PC-3 (cell line): ENCODE measurements around the gene ZDHHC5. TPM values are rescaled to one million over a fixed set of nuclear protein-coding genes. Genes with fewer than 3 reads are reported as not detected.
"Not testable (repeated sequence)": the region's sequence is repeated elsewhere in the genome, so short reads cannot be mapped to it uniquely, and the experiment has no call there.

Experiments used
- ATAC-seq: fragments of 200-7000 bp; cut with Tn5 transposase; 2 replicates; pipeline ENCODE4 v1.9.1; 2020; ENCODE audit warnings: mild to moderate bottlenecking, moderate library complexity
- BruUV-seq: library from RNA; stranded (reverse); fragments of 400-500 nt; replicated peaks from 2 replicates; lab custom pipeline; 2021; lab: Mats Ljungman, UMichigan
- CTCF ChIA-PET: fragments of 300-600 bp; sonication (Branson Sonifier 250); formaldehyde crosslinking; loops from one replicate; lab custom pipeline; 2022; ENCODE audit warnings: antibody characterized with exemption; lab: Charles Lee
- POLR2A ChIA-PET: fragments of 300-600 bp; sonication (Branson Sonifier 250); formaldehyde crosslinking; loops from one replicate; lab custom pipeline; 2022; ENCODE audit warnings: antibody characterized with exemption; ENCODE audit not compliant: unreplicated experiment; lab: Charles Lee
- DNase-seq: peaks from one replicate; pipeline ENCODE4 v3.0.0-alpha.2; 2015
- H2AFZ ChIP-seq: fragments of 300-600 bp; sonication (generic); 2 replicates; pipeline ENCODE4 v1.6.0; 2016; ENCODE audit warnings: antibody characterized with exemption, low read length
- H3F3A ChIP-seq: fragments of 300-600 bp; sonication (generic); one replicate; pipeline ENCODE4 v1.6.0; 2017; ENCODE audit warnings: antibody characterized with exemption, low read length, control low read depth, mild to moderate bottlenecking; ENCODE audit not compliant: unreplicated experiment
- H3K27ac ChIP-seq: fragments of 300-600 bp; sonication (generic); 2 replicates; pipeline ENCODE4 v1.5.1; 2016; ENCODE audit warnings: mild to moderate bottlenecking, low read length
- H3K27me3 ChIP-seq: fragments of 300-600 bp; sonication (generic); 2 replicates; pipeline ENCODE4 v1.6.1; 2016; ENCODE audit warnings: low read length, mixed read lengths
- H3K36me3 ChIP-seq: fragments of 300-600 bp; sonication (generic); 2 replicates; pipeline ENCODE4 v1.6.1; 2016; ENCODE audit warnings: low read depth, mixed run types, low read length, mixed read lengths
- H3K4me1 ChIP-seq: fragments of 300-600 bp; sonication (generic); 2 replicates; pipeline ENCODE4 v1.5.1; 2016; ENCODE audit warnings: low read length; ENCODE audit not compliant: insufficient read depth
- H3K4me2 ChIP-seq: fragments of 300-600 bp; sonication (generic); 2 replicates; pipeline ENCODE4 v1.6.0; 2016; ENCODE audit warnings: low read length
- H3K4me3 ChIP-seq: fragments of 300-600 bp; sonication (generic); 2 replicates; pipeline ENCODE4 v1.5.1; 2016; ENCODE audit warnings: mild to moderate bottlenecking, low read length, mixed read lengths
- H3K79me2 ChIP-seq: fragments of 300-600 bp; sonication (generic); 2 replicates; pipeline ENCODE4 v1.6.1; 2017; ENCODE audit warnings: low read length, mixed read lengths
- H3K9ac ChIP-seq: fragments of 300-600 bp; sonication (generic); 2 replicates; pipeline ENCODE4 v1.6.0; 2016; ENCODE audit warnings: mild to moderate bottlenecking, low read length
- H3K9me2 ChIP-seq: fragments of 300-600 bp; sonication (generic); replicated peaks from 2 replicates; pipeline ENCODE4 v1.6.1; 2016; ENCODE audit warnings: mixed run types, low read length, mixed read lengths
- H3K9me3 ChIP-seq: fragments of 300-600 bp; sonication (generic); 2 replicates; pipeline ENCODE4 v1.6.1; 2016; ENCODE audit warnings: low read length, mixed read lengths
- H4K20me1 ChIP-seq: fragments of 300-600 bp; sonication (generic); 2 replicates; pipeline ENCODE4 v1.6.1; 2016; ENCODE audit warnings: low read length, mixed read lengths
- CTCF ChIP-seq: fragments of 300-600 bp; sonication (generic); conservative IDR thresholded peaks from 2 replicates; pipeline ENCODE4 v1.5.1; 2017; ENCODE audit warnings: antibody characterized with exemption, low read depth, mild to moderate bottlenecking, low read length
- EZH2 ChIP-seq: fragments of 300-600 bp; sonication (generic); IDR thresholded peaks from one replicate; pipeline ENCODE4 v1.6.1; 2017; ENCODE audit warnings: antibody characterized with exemption, mild to moderate bottlenecking, low read length; ENCODE audit not compliant: unreplicated experiment
- EZH2phosphoT487 ChIP-seq: fragments of 300-600 bp; sonication (generic); IDR thresholded peaks from 2 replicates; pipeline ENCODE4 v1.6.1; 2018; ENCODE audit warnings: mild to moderate bottlenecking, antibody characterized with exemption, low read length, borderline replicate concordance
- intact Hi-C: fragments of 100-400 bp; cut with micrococcal nuclease; formaldehyde crosslinking; loops from 2 replicates; pipeline ENCODE4 v1.9.0; 2023
- total RNA-seq: library from RNA; depleted of rRNA; stranded (reverse); fragments of >200 nt; gene quantifications from 2 replicates; pipeline ENCODE4 v1.2.3, GENCODE V29; 2014

ZDHHC5 gene
- total RNA-seq, 1 experiment from 2014 or later: 86.7 TPM

GRCh38 chr11:57679396-57679795 is 11.5 kb downstream of the ZDHHC5 start:
- Histone ChIP-seq H3K9me3 (no peaks in the 10 kb centered on the region), H3K79me2 (peaks cover 85% of the 10 kb centered on the region), H3K27ac (no peak overlapping the region), H2AFZ (no peak overlapping the region), H3F3A (no peaks in the 10 kb centered on the region), H3K4me2 (0 out of 2 replicates have a peak overlapping the region, but pooled peaks have one; percentile 3), H3K9ac (no peak overlapping the region), H3K27me3 (no peaks in the 10 kb centered on the region), H3K4me3 (no peak overlapping the region), H3K4me1 (peaks cover 26% of the 10 kb centered on the region), H3K36me3 (peaks cover 70% of the 10 kb centered on the region), H4K20me1 (peaks cover 42% of the 10 kb centered on the region), H3K9me2 (no peaks in the 10 kb centered on the region)
- intact Hi-C loops: no loop called here
- no TSS peak for BruUV-seq
- ChIA-PET POLR2A (no interaction called here), CTCF (no interaction called here)
- DNase-seq (peak; percentile 54), ATAC-seq (peak; percentile 66)
- TF ChIP-seq EZH2 (no peak), EZH2phosphoT487 (no peak), CTCF (no peak)

GRCh38 chr11:57680552-57680874 is 12.6 kb downstream of the ZDHHC5 start:
- Histone ChIP-seq H3K27me3 (no peaks in the 10 kb centered on the region), H3K4me1 (peaks cover 16% of the 10 kb centered on the region), H3K9ac (no peak overlapping the region), H3K27ac (no peak overlapping the region), H3K9me2 (no peaks in the 10 kb centered on the region), H3K9me3 (no peaks in the 10 kb centered on the region), H3K4me2 (no peak overlapping the region), H2AFZ (no peak overlapping the region), H4K20me1 (peaks cover 33% of the 10 kb centered on the region), H3K4me3 (no peak overlapping the region), H3K36me3 (peaks cover 72% of the 10 kb centered on the region), H3K79me2 (peaks cover 79% of the 10 kb centered on the region), H3F3A (no peaks in the 10 kb centered on the region)
- ATAC-seq: peak; percentile 35; the same call in 1 of the 2 replicates
- intact Hi-C loops: no loop called here
- BruUV-seq: no TSS peak
- TF ChIP-seq EZH2phosphoT487 (no peak), EZH2 (no peak), CTCF (no peak)
- DNase-seq: peak; percentile 38
- ChIA-PET CTCF (no interaction called here), POLR2A (no interaction called here)

- Histone ChIP-seq H3K9me2 (no peaks in the 10 kb centered on the region), H3K79me2 (peaks cover 78% of the 10 kb centered on the region), H3K36me3 (peaks cover 69% of the 10 kb centered on the region), H3K27ac (no peak overlapping the region), H3K4me3 (no peak overlapping the region), H3K4me1 (peaks cover 15% of the 10 kb centered on the region), H4K20me1 (peaks cover 31% of the 10 kb centered on the region), H3K27me3 (no peaks in the 10 kb centered on the region), H3K9ac (no peak overlapping the region), H2AFZ (no peak overlapping the region), H3K9me3 (no peaks in the 10 kb centered on the region), H3K4me2 (no peak overlapping the region), H3F3A (no peaks in the 10 kb centered on the region)
- ChIA-PET POLR2A (no interaction called here), CTCF (no interaction called here)
- DNase-seq (no peak), ATAC-seq (no peak)
- TF ChIP-seq EZH2 (no peak), EZH2phosphoT487 (no peak), CTCF (no peak)
- no TSS peak for BruUV-seq
- intact Hi-C loops: no loop called here
Measured at GRCh38 chr11:57681168-57681567, 13.3 kb downstream of the ZDHHC5 start.

- H3K9me3 ChIP-seq, H3K9ac ChIP-seq, POLR2A ChIA-PET, H3K9me2 ChIP-seq, H3K27ac ChIP-seq, H3K4me3 ChIP-seq, H3K27me3 ChIP-seq, H3K4me1 ChIP-seq, intact Hi-C loops, H3F3A ChIP-seq, DNase-seq, CTCF ChIA-PET, ATAC-seq, H4K20me1 ChIP-seq, H3K4me2 ChIP-seq, H2AFZ ChIP-seq: not testable (repeated sequence)
- peaks cover 71% of the 10 kb centered on the region for H3K36me3 ChIP-seq
- BruUV-seq: TSS peak; percentile 24
- peaks cover 25% of the 10 kb centered on the region; the same call in 1 of the 2 replicates for H3K79me2 ChIP-seq
Measured at GRCh38 chr11:57690474-57690873, 22.6 kb downstream of the ZDHHC5 start.
